ENCODE measurements around the gene GXYLT1. TPM values are rescaled to one million over a fixed set of nuclear protein-coding genes. Genes with fewer than 3 reads are reported as not detected.

GXYLT1 gene
- total and polyA plus RNA-seq, 2 donors (not counting 3 experiments of a cell fraction or from before 2014, with no cell fraction given), result 6.8 to 23.0 TPM

DNA sequence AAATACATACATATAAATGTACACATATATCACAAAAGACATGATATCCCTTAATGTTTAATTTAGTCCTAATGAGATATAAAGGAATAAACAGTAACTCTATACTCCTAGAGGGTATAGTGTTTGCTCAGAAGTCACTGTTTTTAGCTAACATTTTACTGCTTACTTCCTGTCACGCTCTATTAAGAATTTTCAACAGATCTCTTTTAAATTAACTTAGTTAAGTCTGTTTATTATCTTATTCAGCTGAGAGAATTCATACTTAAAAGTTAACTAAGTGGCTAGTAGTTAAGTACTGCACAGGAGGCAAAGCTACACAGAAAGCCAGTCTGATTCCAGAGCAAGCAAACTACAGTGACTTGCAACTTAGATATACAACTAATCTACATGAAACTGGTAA, 39.9 kb downstream of the GXYLT1 start:
- H3K9ac ChIP-seq (replicated peaks; ENCODE audit: extremely low read depth, insufficient read depth, low read length), result no peak overlapping the region
- ChIA-PET CTCF (interaction anchor here (0.6 to 1.8 kb wide), 15 partner anchors 10 to 1234 kb away, joined by 3 to 17 read pairs (median 4); no protein-coding TSS in a partner anchor), POLR2A (no interaction called here)
- H3K36me3 ChIP-seq (ENCODE audit: control insufficient read depth in 2 of 2, extremely low read depth in 1 of 2, insufficient read depth in 2 of 2, low read length in 2 of 2), result no peaks in the 10 kb centered on the region
- intact Hi-C loops (cut with micrococcal nuclease), result loop anchor here (2.0 to 5.0 kb wide), 2 partner anchors 828 to 1157 kb away; no protein-coding TSS in a partner anchor
- H3K9me1 ChIP-seq (replicated peaks; ENCODE audit: control insufficient read depth, extremely low read depth, insufficient read depth, low read length), result no peaks in the 10 kb centered on the region
- no peaks in the 10 kb centered on the region for H3K4me1 ChIP-seq (ENCODE audit: control insufficient read depth, extremely low read depth, insufficient read depth, low read length)
- H3K9me3 ChIP-seq (replicated peaks; ENCODE audit: control insufficient read depth, insufficient read depth, low read length), result no peaks in the 10 kb centered on the region
- H3K79me2 ChIP-seq (ENCODE audit: control insufficient read depth, insufficient read depth, low read length), result no peaks in the 10 kb centered on the region
- H4K20me1 ChIP-seq (replicated peaks; ENCODE audit: control insufficient read depth, extremely low read depth, insufficient read depth, low read length), result no peaks in the 10 kb centered on the region
- no peak overlapping the region for H3K4me2 ChIP-seq (ENCODE audit: insufficient read depth, low read length)
- dilution Hi-C loops (cut with MboI; ENCODE audit: extremely low pct_ligation_motif_present, low sequenced_read_pairs), result no loop called here
- no TSS peak for BruUV-seq (replicated peaks)
- TF ChIP-seq JUN (IDR thresholded peaks at IDR 0.05; ENCODE audit: borderline replicate concordance, insufficient read depth, insufficient read length, low read depth) (no peak), FOS (IDR thresholded peaks at IDR 0.05; ENCODE audit: borderline replicate concordance, insufficient read depth, low read length) (no peak), POLR2AphosphoS5 (IDR thresholded peaks at IDR 0.05; ENCODE audit: insufficient read depth, low read depth, low read length) (no peak), EZH2 (IDR thresholded peaks at IDR 0.05; ENCODE audit: borderline replicate concordance, low read depth, low read length, severe bottlenecking) (no peak), MYC (IDR thresholded peaks at IDR 0.05; ENCODE audit: low read depth, low read length) (no peak), GATA2 (IDR thresholded peaks at IDR 0.05; ENCODE audit: insufficient read depth, insufficient read length, low read depth, low read length) (no peak), POLR2A (IDR thresholded peaks at IDR 0.05; ENCODE audit: low read depth, low read length) (no peak)
- TF ChIP-seq, protein P1, sequence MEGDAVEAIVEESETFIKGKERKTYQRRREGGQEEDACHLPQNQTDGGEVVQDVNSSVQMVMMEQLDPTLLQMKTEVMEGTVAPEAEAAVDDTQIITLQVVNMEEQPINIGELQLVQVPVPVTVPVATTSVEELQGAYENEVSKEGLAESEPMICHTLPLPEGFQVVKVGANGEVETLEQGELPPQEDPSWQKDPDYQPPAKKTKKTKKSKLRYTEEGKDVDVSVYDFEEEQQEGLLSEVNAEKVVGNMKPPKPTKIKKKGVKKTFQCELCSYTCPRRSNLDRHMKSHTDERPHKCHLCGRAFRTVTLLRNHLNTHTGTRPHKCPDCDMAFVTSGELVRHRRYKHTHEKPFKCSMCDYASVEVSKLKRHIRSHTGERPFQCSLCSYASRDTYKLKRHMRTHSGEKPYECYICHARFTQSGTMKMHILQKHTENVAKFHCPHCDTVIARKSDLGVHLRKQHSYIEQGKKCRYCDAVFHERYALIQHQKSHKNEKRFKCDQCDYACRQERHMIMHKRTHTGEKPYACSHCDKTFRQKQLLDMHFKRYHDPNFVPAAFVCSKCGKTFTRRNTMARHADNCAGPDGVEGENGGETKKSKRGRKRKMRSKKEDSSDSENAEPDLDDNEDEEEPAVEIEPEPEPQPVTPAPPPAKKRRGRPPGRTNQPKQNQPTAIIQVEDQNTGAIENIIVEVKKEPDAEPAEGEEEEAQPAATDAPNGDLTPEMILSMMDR (IDR thresholded peaks at IDR 0.05; ENCODE audit: extremely low read depth in 1 of 2, insufficient read depth in 1 of 2, low read depth in 1 of 2, low read length in 2 of 2), result no peak
- TF ChIP-seq, protein P2, sequence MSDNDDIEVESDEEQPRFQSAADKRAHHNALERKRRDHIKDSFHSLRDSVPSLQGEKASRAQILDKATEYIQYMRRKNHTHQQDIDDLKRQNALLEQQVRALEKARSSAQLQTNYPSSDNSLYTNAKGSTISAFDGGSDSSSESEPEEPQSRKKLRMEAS (IDR thresholded peaks at IDR 0.05; ENCODE audit: insufficient read depth, insufficient read length), result no peak
- DNase-seq (ENCODE audit: low read depth, low spot score) (no peak), FAIRE-seq (no peak)
- no peak overlapping the region for H3K27ac ChIP-seq (ENCODE audit: insufficient read depth, low read depth, low read length)
- H2AFZ ChIP-seq (ENCODE audit: low read depth, low read length), result no peak overlapping the region
- no peak overlapping the region for H3K4me3 ChIP-seq (replicated peaks in 1 of 3; ENCODE audit: insufficient read depth in 1 of 3, low read depth in 1 of 3, low read length in 3 of 3)
- H3K27me3 ChIP-seq (ENCODE audit: control insufficient read depth in 2 of 2, insufficient read depth in 2 of 2, low read length in 2 of 2), result no peaks in the 10 kb centered on the region
